Measurements from ENCODE around the gene KCNIP2.

Gene KCNIP2

GRCh38 chr10:101777619-101778145 is 65.9 kb downstream of the KCNIP2 start:
- Histone ChIP-seq H3K4me3 (ENCODE audit: low read depth, low read length) (no peak overlapping the region), H3K4me1 (peaks cover 4% of the 10 kb centered on the region), H3K9me3 (no peaks in the 10 kb centered on the region), H3K36me3 (no peaks in the 10 kb centered on the region; the same call in 1 of the 2 replicates), H3K27me3 (peaks cover 26% of the 10 kb centered on the region)
- TF ChIP-seq, protein P1, sequence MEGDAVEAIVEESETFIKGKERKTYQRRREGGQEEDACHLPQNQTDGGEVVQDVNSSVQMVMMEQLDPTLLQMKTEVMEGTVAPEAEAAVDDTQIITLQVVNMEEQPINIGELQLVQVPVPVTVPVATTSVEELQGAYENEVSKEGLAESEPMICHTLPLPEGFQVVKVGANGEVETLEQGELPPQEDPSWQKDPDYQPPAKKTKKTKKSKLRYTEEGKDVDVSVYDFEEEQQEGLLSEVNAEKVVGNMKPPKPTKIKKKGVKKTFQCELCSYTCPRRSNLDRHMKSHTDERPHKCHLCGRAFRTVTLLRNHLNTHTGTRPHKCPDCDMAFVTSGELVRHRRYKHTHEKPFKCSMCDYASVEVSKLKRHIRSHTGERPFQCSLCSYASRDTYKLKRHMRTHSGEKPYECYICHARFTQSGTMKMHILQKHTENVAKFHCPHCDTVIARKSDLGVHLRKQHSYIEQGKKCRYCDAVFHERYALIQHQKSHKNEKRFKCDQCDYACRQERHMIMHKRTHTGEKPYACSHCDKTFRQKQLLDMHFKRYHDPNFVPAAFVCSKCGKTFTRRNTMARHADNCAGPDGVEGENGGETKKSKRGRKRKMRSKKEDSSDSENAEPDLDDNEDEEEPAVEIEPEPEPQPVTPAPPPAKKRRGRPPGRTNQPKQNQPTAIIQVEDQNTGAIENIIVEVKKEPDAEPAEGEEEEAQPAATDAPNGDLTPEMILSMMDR (IDR thresholded peaks at IDR 0.05; ENCODE audit: low read depth, low read length), result no peak
- no peak for DNase-seq

- Histone ChIP-seq H3K36me3 (no peaks in the 10 kb centered on the region; the same call in 1 of the 2 replicates), H3K4me3 (ENCODE audit: low read depth, low read length) (no peak overlapping the region), H3K27me3 (peaks cover 29% of the 10 kb centered on the region), H3K9me3 (no peaks in the 10 kb centered on the region), H3K4me1 (peaks cover 4% of the 10 kb centered on the region)
- TF ChIP-seq, protein P1 (IDR thresholded peaks at IDR 0.05; ENCODE audit: low read depth, low read length), result no peak
- no peak for DNase-seq
Measured at GRCh38 chr10:101776161-101776817, 67.3 kb downstream of the KCNIP2 start.
